ENCODE data around the gene SH3GL2.

SH3GL2 gene

GRCh38 chr9:17611917-17612316 lies 33.1 kb downstream of the SH3GL2 start:
- DNase-seq: no peak

- DNase-seq: no peak
Observed at GRCh38 chr9:17613758-17614157, 34.9 kb downstream of the SH3GL2 start.

GRCh38 chr9:17614250-17614649 lies 35.4 kb downstream of the SH3GL2 start:
- no peak for DNase-seq

GRCh38 chr9:17614903-17615302 lies 36.0 kb downstream of the SH3GL2 start:
- DNase-seq: no peak

- DNase-seq: no peak
Observed at GRCh38 chr9:17622141-17622540, 43.3 kb downstream of the SH3GL2 start.

GRCh38 chr9:17622749-17623148 lies 43.9 kb downstream of the SH3GL2 start:
- DNase-seq: no peak

- DNase-seq: no peak
Observed at GRCh38 chr9:17623965-17624364, 45.1 kb downstream of the SH3GL2 start.

- DNase-seq: no peak
Observed at GRCh38 chr9:17624571-17624970, 45.7 kb downstream of the SH3GL2 start.

- DNase-seq: no peak
Observed at GRCh38 chr9:17625644-17626388, 47.0 kb downstream of the SH3GL2 start.

GRCh38 chr9:17627641-17628040 lies 48.8 kb downstream of the SH3GL2 start:
- DNase-seq: no peak

GRCh38 chr9:17628624-17629023 lies 49.8 kb downstream of the SH3GL2 start:
- no peak for DNase-seq

- DNase-seq: no peak
Observed at GRCh38 chr9:17630531-17630949, 51.7 kb downstream of the SH3GL2 start.

- no peak for DNase-seq
Observed at GRCh38 chr9:17631396-17631795, 52.5 kb downstream of the SH3GL2 start.

GRCh38 chr9:17632994-17633393 lies 54.1 kb downstream of the SH3GL2 start:
- DNase-seq: no peak

GRCh38 chr9:17635115-17635890 lies 56.4 kb downstream of the SH3GL2 start:
- DNase-seq: no peak

- DNase-seq: no peak
Observed at GRCh38 chr9:17636349-17636748, 57.5 kb downstream of the SH3GL2 start.

GRCh38 chr9:17636821-17637220 lies 58.0 kb downstream of the SH3GL2 start:
- DNase-seq: no peak

- DNase-seq: no peak
Observed at GRCh38 chr9:17637229-17637628, 58.4 kb downstream of the SH3GL2 start.

GRCh38 chr9:17648516-17648915 lies 69.7 kb downstream of the SH3GL2 start:
- no peak for DNase-seq

GRCh38 chr9:17651725-17652124 lies 72.9 kb downstream of the SH3GL2 start:
- DNase-seq: no peak

- DNase-seq: no peak
Observed at GRCh38 chr9:17653947-17654465, 75.1 kb downstream of the SH3GL2 start.

GRCh38 chr9:17656889-17657288 lies 78.0 kb downstream of the SH3GL2 start:
- DNase-seq: no peak

- no peak for DNase-seq
Observed at GRCh38 chr9:17658237-17658636, 79.4 kb downstream of the SH3GL2 start.

- no peak for DNase-seq
Observed at GRCh38 chr9:17660158-17660557, 81.3 kb downstream of the SH3GL2 start.
